CD4-positive, alpha-beta memory T cell (primary cell): Measurements from ENCODE around the gene RNF212B. TPM values are rescaled to one million over a fixed set of nuclear protein-coding genes. Genes with fewer than 3 reads are reported as not detected.
"Not testable (repeated sequence)": the region's sequence is repeated elsewhere in the genome, so short reads cannot be mapped to it uniquely, and the experiment has no call there.

ENCODE experiments used
- CTCF ChIA-PET: fragments of 350-600 bp; sonication (Branson Sonifier 250); formaldehyde crosslinking; loops from one replicate; lab custom pipeline; 2021; ENCODE audit warnings: inconsistent platforms; ENCODE audit not compliant: partially characterized antibody; lab: Charles Lee
- POLR2A ChIA-PET: fragments of 350-600 bp; sonication (Branson Sonifier 250); formaldehyde crosslinking; loops from one replicate; lab custom pipeline; 2021; ENCODE audit not compliant: partially characterized antibody; lab: Charles Lee
- DNase-seq, 5 donors: peaks; one replicate each; pipeline versions ENCODE4 v3.0.0 to v3.0.0-alpha.2; 2020 to 2022; ENCODE audit warnings: mixed read lengths in 1 of 5
- H3K27ac ChIP-seq: one replicate; pipeline ENCODE4 v1.7.0; 2013; ENCODE audit warnings: low read depth, low read length
- H3K27me3 ChIP-seq: 2 replicates; pipeline ENCODE4 v1.7.0; 2013; ENCODE audit warnings: mild to moderate bottlenecking, low read length, moderate library complexity; ENCODE audit not compliant: insufficient read depth
- H3K36me3 ChIP-seq: 2 replicates; pipeline ENCODE4 v1.7.0; 2013; ENCODE audit warnings: mild to moderate bottlenecking, low read length, moderate library complexity; ENCODE audit not compliant: insufficient read depth
- H3K4me1 ChIP-seq: 2 replicates; pipeline ENCODE4 v1.7.0; 2013; ENCODE audit warnings: mild to moderate bottlenecking, low read length, moderate library complexity; ENCODE audit not compliant: insufficient read depth
- H3K4me3 ChIP-seq, 2 donors: one replicate each; pipeline ENCODE4 v1.7.0; 2013; ENCODE audit warnings: low read length in 2 of 2, mild to moderate bottlenecking in 1 of 2
- H3K9me3 ChIP-seq, 2 donors: one replicate each; pipeline ENCODE4 v1.7.0; 2013; ENCODE audit warnings: low read length in 2 of 2, control low read depth in 1 of 2; ENCODE audit not compliant: control insufficient read depth in 1 of 2
- H3K27ac Mint-ChIP-seq, 7 donors: one replicate each; pipeline ENCODE4 v1.8.0; 2020 to 2021; ENCODE audit warnings: mixed read lengths in 7 of 7, mild to moderate bottlenecking in 6 of 7, inconsistent platforms in 3 of 7, moderate library complexity in 3 of 7
- H3K27me3 Mint-ChIP-seq, 2 donors: one replicate each; pipeline ENCODE4 v1.8.0; 2020 to 2021; ENCODE audit warnings: mixed read lengths in 2 of 2
- H3K36me3 Mint-ChIP-seq, 2 donors: one replicate each; pipeline ENCODE4 v1.8.0; 2020 to 2021; ENCODE audit warnings: mixed read lengths in 2 of 2, inconsistent platforms in 1 of 2, mild to moderate bottlenecking in 1 of 2
- H3K4me1 Mint-ChIP-seq, 4 donors: one replicate each; pipeline ENCODE4 v1.8.0; 2020 to 2021; ENCODE audit warnings: mixed read lengths in 4 of 4, mild to moderate bottlenecking in 1 of 4
- H3K4me3 Mint-ChIP-seq, 8 donors: one replicate each; pipeline ENCODE4 v1.8.0; 2020 to 2021; ENCODE audit warnings: mixed read lengths in 8 of 8, mild to moderate bottlenecking in 7 of 8, moderate library complexity in 6 of 8, inconsistent platforms in 3 of 8
- H3K9me3 Mint-ChIP-seq, 8 donors: one replicate each; pipeline ENCODE4 v1.8.0; 2020 to 2021; ENCODE audit warnings: mixed read lengths in 8 of 8, mild to moderate bottlenecking in 5 of 8, inconsistent platforms in 3 of 8, moderate library complexity in 1 of 8
- intact Hi-C: fragments of 100-400 bp; cut with micrococcal nuclease; formaldehyde crosslinking; loops from one replicate; pipeline ENCODE4 v1.15.1; 2023
- polyA plus RNA-seq, 2 donors: library from polyadenylated mRNA; unstranded; fragments of 300-500 nt; fragmentation: Illumina TruSeq; gene quantifications; one replicate each; pipeline ENCODE4 v1.2.3, GENCODE V29; 2021
- total RNA-seq, 2 experiments: library from RNA; stranded (reverse); gene quantifications; one replicate each; pipeline ENCODE4 v1.2.3, GENCODE V29; 2021

The RNF212B gene
- total and polyA plus RNA-seq, 4 experiments from 2014 or later = not detected

GRCh38 chr14:23219075-23219474 lies 18.7 kb upstream of the RNF212B start:
- Histone ChIP-seq H3K27ac (no peak overlapping the region), H3K27me3 (no peaks in the 10 kb centered on the region), H3K4me1 (no peaks in the 10 kb centered on the region), H3K36me3 (no peaks in the 10 kb centered on the region), H3K4me3 (no peak overlapping the region), H3K9me3 (no peaks in the 10 kb centered on the region)
- Mint-ChIP-seq H3K27ac (no peak overlapping the region), H3K27me3 (peaks cover 16 to 17% of the 10 kb centered on the region in 2 donors), H3K4me3 (no peak overlapping the region), H3K36me3 (peaks cover 0 to 5% of the 10 kb centered on the region in 2 donors), H3K4me1 (no peaks in the 10 kb centered on the region), H3K9me3 (peaks cover 0 to 9% (median 4%) of the 10 kb centered on the region in 8 donors)
- intact Hi-C loops = no loop called here
- CTCF ChIA-PET = interaction anchor here (1.1 kb wide), 1 partner anchor 12 kb away, joined by 3 read pairs; no protein-coding TSS in a partner anchor
- DNase-seq = no peak
- POLR2A ChIA-PET = no interaction called here

DNA sequence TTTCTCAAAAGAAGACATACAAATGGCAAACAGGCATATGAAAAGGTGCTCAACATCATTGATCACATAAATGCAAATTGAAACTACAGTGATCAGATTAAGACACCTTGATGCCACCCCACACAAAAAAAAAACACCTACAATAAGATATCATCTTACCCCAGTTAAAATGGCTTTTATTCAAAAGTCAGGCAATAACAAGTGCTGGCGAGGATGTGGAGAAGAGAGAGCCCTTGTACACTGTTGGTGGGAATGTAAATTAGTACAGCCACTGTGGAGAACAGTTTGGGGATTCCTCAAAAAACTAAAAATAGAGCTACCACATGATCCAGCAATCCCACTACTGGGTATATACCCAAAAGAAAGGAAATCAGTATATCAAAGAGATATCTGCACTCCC lies 12.8 kb upstream of the RNF212B start:
- CTCF ChIA-PET, H3K4me1 Mint-ChIP-seq, H3K36me3 Mint-ChIP-seq, intact Hi-C loops, H3K27ac Mint-ChIP-seq, H3K4me1 ChIP-seq, H3K36me3 ChIP-seq, H3K27ac ChIP-seq, H3K4me3 Mint-ChIP-seq, DNase-seq, H3K9me3 ChIP-seq, POLR2A ChIA-PET, H3K27me3 ChIP-seq, H3K4me3 ChIP-seq: not testable (repeated sequence)
- Mint-ChIP-seq H3K9me3 (peaks cover 0 to 16% (median 4%) of the 10 kb centered on the region in 8 donors), H3K27me3 (peaks cover 12 to 13% of the 10 kb centered on the region in 2 donors)

DNA sequence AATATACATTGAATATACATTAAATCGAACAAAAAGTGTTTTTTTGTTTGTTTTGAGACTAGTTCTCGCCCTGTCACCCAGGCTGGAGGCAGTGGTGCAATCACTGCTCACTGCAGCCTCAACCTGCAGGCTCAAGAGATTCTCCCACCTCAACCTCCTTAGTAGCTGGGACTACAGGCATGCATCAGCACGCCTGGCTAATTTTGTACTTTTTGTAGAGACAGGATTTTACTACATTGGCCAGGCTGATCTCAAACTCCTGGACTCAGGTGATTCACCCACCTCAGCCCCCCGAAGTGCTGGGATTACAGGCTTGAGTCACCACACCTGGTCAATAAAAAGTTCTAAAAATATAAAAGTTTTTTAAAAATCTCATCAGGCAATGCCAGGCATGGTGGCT lies 10.2 kb upstream of the RNF212B start:
- H3K27me3 Mint-ChIP-seq = peaks cover 6 to 13% of the 10 kb centered on the region in 2 donors
- POLR2A ChIA-PET = no interaction called here
- H3K4me3 Mint-ChIP-seq = no peak overlapping the region

DNA sequence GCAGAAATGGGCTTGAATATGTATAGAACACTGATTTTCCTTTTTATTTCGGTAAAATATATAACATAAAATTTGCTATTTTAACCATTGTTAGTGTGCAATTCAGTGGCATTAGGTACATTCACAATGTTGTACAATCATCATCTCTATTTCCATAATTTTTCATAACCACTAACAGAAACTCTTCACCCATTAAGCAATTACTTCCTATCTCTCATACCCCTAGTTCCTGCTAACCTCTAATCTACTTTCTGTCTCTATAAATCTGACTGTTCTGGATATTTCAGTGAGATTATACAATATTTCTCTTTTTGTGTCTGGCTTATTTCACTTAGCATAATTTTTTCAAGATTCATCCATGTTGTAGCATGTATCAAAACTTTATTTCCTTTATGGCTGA lies 8.9 kb upstream of the RNF212B start:
- intact Hi-C loops = no loop called here
- Mint-ChIP-seq H3K27ac (no peak overlapping the region), H3K36me3 (no peaks in the 10 kb centered on the region), H3K9me3 (peaks cover 0 to 19% (median 4%) of the 10 kb centered on the region in 8 donors), H3K4me1 (no peaks in the 10 kb centered on the region), H3K4me3 (no peak overlapping the region), H3K27me3 (peaks cover 4 to 10% of the 10 kb centered on the region in 2 donors)
- ChIA-PET CTCF (no interaction called here), POLR2A (no interaction called here)
- Histone ChIP-seq H3K4me3 (no peak overlapping the region), H3K27ac (no peak overlapping the region), H3K4me1 (no peaks in the 10 kb centered on the region), H3K36me3 (no peaks in the 10 kb centered on the region), H3K27me3 (no peaks in the 10 kb centered on the region), H3K9me3 (no peaks in the 10 kb centered on the region)
- DNase-seq = no peak

More for the DNA sequence above, 10.2 kb upstream of the RNF212B start:
- no peaks in the 10 kb centered on the region for H3K36me3 Mint-ChIP-seq
- Histone ChIP-seq H3K36me3 (no peaks in the 10 kb centered on the region), H3K4me3 (no peak overlapping the region), H3K9me3 (no peaks in the 10 kb centered on the region), H3K27ac (no peak overlapping the region), H3K27me3 (no peaks in the 10 kb centered on the region), H3K4me1 (no peaks in the 10 kb centered on the region)
- CTCF ChIA-PET = no interaction called here
- no peaks in the 10 kb centered on the region for H3K4me1 Mint-ChIP-seq
- DNase-seq = no peak
- intact Hi-C loops = no loop called here
- H3K9me3 Mint-ChIP-seq = peaks cover 0 to 16% (median 4%) of the 10 kb centered on the region in 8 donors
- H3K27ac Mint-ChIP-seq = no peak overlapping the region

- H3K36me3 Mint-ChIP-seq, POLR2A ChIA-PET, H3K27me3 Mint-ChIP-seq: not testable (repeated sequence)
Observed at GRCh38 chr14:23232241-23232808, 5.4 kb upstream of the RNF212B start.

GRCh38 chr14:23240661-23241060 lies 2.9 kb downstream of the RNF212B start:
- H3K27me3 ChIP-seq = no peaks in the 10 kb centered on the region
- no peak overlapping the region for H3K4me3 ChIP-seq
- ChIA-PET POLR2A (no interaction called here), CTCF (no interaction called here)
- H3K4me1 Mint-ChIP-seq = peaks cover 0 to 7% (median 6%) of the 10 kb centered on the region in 4 donors
- H3K27me3 Mint-ChIP-seq = peaks cover 14 to 17% of the 10 kb centered on the region in 2 donors
- no peaks in the 10 kb centered on the region for H3K9me3 ChIP-seq
- no peak overlapping the region for H3K27ac Mint-ChIP-seq
- H3K27ac ChIP-seq = no peak overlapping the region
- no peak for DNase-seq
- peaks cover 8% of the 10 kb centered on the region for H3K4me1 ChIP-seq
- H3K9me3 Mint-ChIP-seq = peaks cover 0 to 2% (median 0%) of the 10 kb centered on the region in 8 donors
- intact Hi-C loops = no loop called here
- H3K4me3 Mint-ChIP-seq = no peak overlapping the region
- H3K36me3 Mint-ChIP-seq = no peaks in the 10 kb centered on the region
- no peaks in the 10 kb centered on the region for H3K36me3 ChIP-seq

More at GRCh38 chr14:23232241-23232808, 5.4 kb upstream of the RNF212B start:
- H3K4me3 Mint-ChIP-seq, H3K4me1 Mint-ChIP-seq, H3K27ac ChIP-seq, H3K27ac Mint-ChIP-seq, H3K4me3 ChIP-seq, H3K36me3 ChIP-seq, DNase-seq, H3K27me3 ChIP-seq, CTCF ChIA-PET, H3K4me1 ChIP-seq, H3K9me3 ChIP-seq, H3K9me3 Mint-ChIP-seq, intact Hi-C loops: not testable (repeated sequence)

- CTCF ChIA-PET, H3K4me3 ChIP-seq, DNase-seq, H3K27ac Mint-ChIP-seq, H3K4me3 Mint-ChIP-seq, POLR2A ChIA-PET, H3K9me3 ChIP-seq, H3K4me1 Mint-ChIP-seq, H3K27ac ChIP-seq, H3K9me3 Mint-ChIP-seq, intact Hi-C loops, H3K4me1 ChIP-seq, H3K36me3 ChIP-seq, H3K27me3 ChIP-seq, H3K36me3 Mint-ChIP-seq: not testable (repeated sequence)
- peaks cover 11 to 17% of the 10 kb centered on the region in 2 donors for H3K27me3 Mint-ChIP-seq
Observed at GRCh38 chr14:23241061-23241715, 3.5 kb downstream of the RNF212B start.
